H1 (cell line): ENCODE measurements around the gene LYPD4. TPM values are rescaled to one million over a fixed set of nuclear protein-coding genes. Genes with fewer than 3 reads are reported as not detected.

ENCODE experiments used
- CTCF ChIA-PET: fragments of 300-600 bp; sonication (Branson Sonifier 250); formaldehyde crosslinking; loops from one replicate; lab custom pipeline; 2021; ENCODE audit not compliant: partially characterized antibody; lab: Charles Lee
- POLR2A ChIA-PET: fragments of 300-600 bp; sonication (Branson Sonifier 250); formaldehyde crosslinking; loops from one replicate; lab custom pipeline; 2021; ENCODE audit warnings: inconsistent platforms; ENCODE audit not compliant: partially characterized antibody; lab: Charles Lee
- DNase-seq, 2 experiments: peaks; one replicate each; pipeline versions ENCODE4 v3.0.0 to v3.0.0-alpha.2; 2010 to 2022; ENCODE audit warnings: low spot score in 2 of 2, low read depth in 1 of 2, mixed read lengths in 1 of 2
- FAIRE-seq: peaks from 2 replicates; lab custom pipeline; 2011; peaks lifted over from hg19 to GRCh38; lab: Jason Lieb, UNC
- H2AFZ ChIP-seq: 2 replicates; pipeline ENCODE4 v1.8.1; 2012; ENCODE audit warnings: low read length, inconsistent platforms
- H2AK5ac ChIP-seq: 2 replicates; pipeline ENCODE4 v1.6.1; 2013; ENCODE audit warnings: low read depth, low read length
- H2BK120ac ChIP-seq: replicated peaks from 2 replicates; pipeline ENCODE3; 2013; ENCODE audit warnings: low read depth, low read length, inconsistent platforms
- H2BK12ac ChIP-seq: 2 replicates; pipeline ENCODE4 v1.6.1; 2013; ENCODE audit warnings: low read depth, low read length
- H2BK15ac ChIP-seq: 2 replicates; pipeline ENCODE4 v1.6.1; 2013; ENCODE audit warnings: low read length
- H2BK20ac ChIP-seq: 2 replicates; pipeline ENCODE4 v1.6.1; 2013; ENCODE audit warnings: low read length
- H2BK5ac ChIP-seq: 2 replicates; pipeline ENCODE4 v1.6.1; 2013; ENCODE audit warnings: low read depth, low read length
- H3K14ac ChIP-seq: 2 replicates; pipeline ENCODE4 v1.6.1; 2013; ENCODE audit warnings: inconsistent platforms; ENCODE audit not compliant: insufficient read length
- H3K18ac ChIP-seq: 2 replicates; pipeline ENCODE4 v1.6.1; 2013; ENCODE audit warnings: low read length; ENCODE audit errors: extremely low read depth
- H3K23ac ChIP-seq: 2 replicates; pipeline ENCODE4 v1.6.1; 2013; ENCODE audit warnings: inconsistent platforms; ENCODE audit not compliant: insufficient read length
- H3K23me2 ChIP-seq: 2 replicates; pipeline ENCODE4 v1.6.1; 2013; ENCODE audit warnings: low read depth, low read length
- H3K27ac ChIP-seq: 2 replicates; pipeline ENCODE4 v1.6.1; 2011; ENCODE audit warnings: low read depth, low read length, inconsistent platforms
- H3K27me3 ChIP-seq, 4 experiments: replicated peaks in 1 of 4; 1 replicate in 1 of 4; 2 replicates in 3 of 4; pipeline versions ENCODE4 v1.6.1 to v1.8.1; 2011 to 2013; ENCODE audit warnings: low read length in 3 of 4, mild to moderate bottlenecking in 3 of 4, inconsistent platforms in 2 of 4, mixed read lengths in 2 of 4, moderate library complexity in 1 of 4; ENCODE audit not compliant: control insufficient read depth in 3 of 4, insufficient read depth in 3 of 4; ENCODE audit errors: extremely low read depth in 1 of 4
- H3K36me3 ChIP-seq, 4 experiments: 2 replicates each; pipeline versions ENCODE4 v1.6.1 to v1.8.1; 2011 to 2013; ENCODE audit warnings: mild to moderate bottlenecking in 4 of 4, low read length in 3 of 4, moderate library complexity in 2 of 4, control low read depth in 1 of 4, inconsistent platforms in 1 of 4; ENCODE audit not compliant: insufficient read depth in 4 of 4, control insufficient read depth in 2 of 4
- H3K4ac ChIP-seq: replicated peaks from 2 replicates; pipeline ENCODE3; 2013; ENCODE audit warnings: low read length, low read depth, mixed read lengths, inconsistent platforms; ENCODE audit not compliant: insufficient read length
- H3K4me1 ChIP-seq, 4 experiments: replicated peaks in 1 of 4; 1 replicate in 1 of 4; 2 replicates in 3 of 4; pipeline versions ENCODE4 v1.6.1 to v1.8.1; 2011 to 2013; ENCODE audit warnings: low read length in 3 of 4, inconsistent platforms in 2 of 4, mixed read lengths in 1 of 4; ENCODE audit not compliant: insufficient read depth in 4 of 4, control insufficient read depth in 3 of 4
- H3K4me2 ChIP-seq, 2 experiments: 2 replicates each; pipeline versions ENCODE4 v1.6.1 to v1.8.1; 2011 to 2013; ENCODE audit warnings: low read depth in 2 of 2, low read length in 2 of 2, control low read depth in 1 of 2, inconsistent platforms in 1 of 2, mild to moderate bottlenecking in 1 of 2; ENCODE audit not compliant: insufficient read depth in 1 of 2
- H3K4me3 ChIP-seq, 4 experiments: fragments of 200-600, 300-600 bp in 1 of 4; sonication (generic), shearing (Covaris generic), sonication (Bioruptor Twin) in 1 of 4; 2 replicates each; pipeline versions ENCODE4 v1.5.1 to v1.8.1; 2011 to 2016; ENCODE audit warnings: low read length in 4 of 4, low read depth in 3 of 4, control low read depth in 2 of 4, inconsistent platforms in 2 of 4, mild to moderate bottlenecking in 2 of 4, mixed read lengths in 1 of 4, moderate library complexity in 1 of 4; ENCODE audit not compliant: insufficient read depth in 2 of 4; ENCODE audit errors: extremely low read depth in 1 of 4
- H3K56ac ChIP-seq: replicated peaks from 2 replicates; pipeline ENCODE3; 2013; ENCODE audit warnings: low read depth, mild to moderate bottlenecking, mixed read lengths, low read length, inconsistent platforms; ENCODE audit not compliant: insufficient read length
- H3K79me1 ChIP-seq: 2 replicates; pipeline ENCODE4 v1.6.1; 2013; ENCODE audit warnings: low read depth, low read length, control low read depth
- H3K79me2 ChIP-seq, 2 experiments: 2 replicates each; pipeline versions ENCODE4 v1.6.1 to v1.8.1; 2012 to 2013; ENCODE audit warnings: low read length in 2 of 2, mild to moderate bottlenecking in 2 of 2, inconsistent platforms in 1 of 2; ENCODE audit not compliant: insufficient read depth in 2 of 2, control insufficient read depth in 1 of 2
- H3K9ac ChIP-seq, 4 experiments: replicated peaks in 1 of 4; 1 replicate in 1 of 4; 2 replicates in 3 of 4; pipeline versions ENCODE4 v1.6.1 to v1.8.1; 2011 to 2013; ENCODE audit warnings: low read depth in 3 of 4, low read length in 3 of 4, control low read depth in 2 of 4, mild to moderate bottlenecking in 2 of 4, moderate library complexity in 2 of 4, inconsistent platforms in 1 of 4; ENCODE audit errors: extremely low read depth in 1 of 4
- H3K9me3 ChIP-seq, 2 experiments: 2 replicates each; pipeline versions ENCODE4 v1.6.1 to v1.8.1; 2012 to 2013; ENCODE audit warnings: mild to moderate bottlenecking in 2 of 2, moderate library complexity in 2 of 2, control low read depth in 1 of 2, inconsistent platforms in 1 of 2, low read depth in 1 of 2, low read length in 1 of 2, mixed read lengths in 1 of 2; ENCODE audit not compliant: insufficient read depth in 2 of 2
- H4K20me1 ChIP-seq, 2 experiments: replicated peaks in 1 of 2; 2 replicates each; pipeline versions ENCODE3 to v1.8.1; 2011 to 2013; ENCODE audit warnings: inconsistent platforms in 2 of 2, low read length in 2 of 2, mild to moderate bottlenecking in 1 of 2; ENCODE audit not compliant: insufficient read depth in 2 of 2, control insufficient read depth in 1 of 2
- H4K5ac ChIP-seq: 2 replicates; pipeline ENCODE4 v1.6.1; 2013; ENCODE audit warnings: low read length, low read depth, mixed read lengths, inconsistent platforms; ENCODE audit not compliant: insufficient read length
- H4K8ac ChIP-seq: 2 replicates; pipeline ENCODE4 v1.8.0; 2013; ENCODE audit warnings: mild to moderate bottlenecking, moderate library complexity, low read length, inconsistent platforms; ENCODE audit not compliant: insufficient read depth; ENCODE audit errors: extremely low read depth
- H4K91ac ChIP-seq: replicated peaks from 2 replicates; pipeline ENCODE3; 2013; ENCODE audit warnings: low read length, mixed read lengths, inconsistent platforms; ENCODE audit not compliant: insufficient read length
- SP2 ChIP-seq: IDR thresholded peaks from 2 replicates; pipeline ENCODE4 v1.6.1; 2012; ENCODE audit warnings: mild to moderate bottlenecking, low read length, inconsistent platforms
- WGBS, 2 experiments: shearing (Covaris generic) in 1 of 2; methylation state at CpG; one replicate each; pipeline versions ENCODE4 v1.1.6 to v1.1.7; 2013 to 2015; ENCODE audit warnings: low lambda C conversion rate in 2 of 2, mixed read lengths in 2 of 2, inconsistent platforms in 1 of 2, low coverage in 1 of 2, missing lambda C conversion rate in 1 of 2; ENCODE audit not compliant: insufficient replicate concordance in 2 of 2, insufficient coverage in 1 of 2, insufficient read length in 1 of 2; ENCODE audit errors: extremely low coverage in 1 of 2, missing lambda C conversion rate in 1 of 2; 5-methylcytosine and 5-hydroxymethylcytosine counted together
- polyA plus RNA-seq, 7 experiments: library from polyadenylated mRNA; depleted of rRNA in 3 of 7; stranded (reverse) in 5 of 7; unstranded in 2 of 7; fragments of >200 nt in 5 of 7; fragments of 200-250 nt in 2 of 7; gene quantifications; 1 replicate in 5 of 7; 2 replicates in 1 of 7; 4 replicates in 1 of 7; pipeline versions ENCODE4 v1.2.1 to v1.2.3, GENCODE V29; 2011 to 2013; ENCODE audit warnings: missing spikeins in 2 of 7, mixed read lengths in 2 of 7
- total RNA-seq: library from RNA; stranded (reverse); fragmentation: NEBNext Ultra II Directional; extraction: Animal tissue kit (Norgen Biotek cat#: 25700); gene quantifications from 2 replicates; pipeline ENCODE4 v1.2.1, GENCODE V29; 2021

LYPD4 gene
- total and polyA plus RNA-seq, 2 of the 8 experiments (the other 6 are each of a cell fraction or from before 2014, with no cell fraction given) = 0.06 TPM; not detected in 1

DNA sequence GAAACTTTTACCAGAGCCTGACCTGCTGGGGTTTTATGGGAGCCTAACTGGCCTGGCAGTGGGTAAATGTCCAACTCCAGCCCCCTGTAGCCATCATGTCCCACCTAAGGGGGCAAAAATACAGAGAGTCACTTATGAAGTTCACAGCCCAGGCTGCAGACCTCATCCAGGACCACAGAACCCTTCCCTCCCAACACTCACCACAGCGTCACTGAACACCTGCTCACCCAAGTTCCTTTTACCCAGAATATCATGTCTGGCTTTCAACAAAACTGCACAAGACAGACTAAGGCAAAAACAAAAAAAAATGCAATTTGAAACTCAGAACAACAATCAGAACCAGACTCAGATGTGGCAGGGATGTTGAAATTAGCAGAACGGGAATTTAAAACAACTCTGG is 41.7 kb downstream of the LYPD4 start:
- Histone ChIP-seq H2BK12ac (no peak overlapping the region), H3K14ac (no peak overlapping the region), H3K79me2 (no peaks in the 10 kb centered on the region), H2AK5ac (no peak overlapping the region), H3K4me3 (no peak overlapping the region), H4K20me1 (no peaks in the 10 kb centered on the region), H3K27me3 (no peaks in the 10 kb centered on the region), H4K8ac (no peak overlapping the region), H3K79me1 (no peaks in the 10 kb centered on the region), H2BK15ac (no peak overlapping the region), H3K36me3 (no peaks in the 10 kb centered on the region), H3K9ac (no peak overlapping the region), H3K27ac (no peak overlapping the region), H3K18ac (no peak overlapping the region), H3K23me2 (no peaks in the 10 kb centered on the region), H2AFZ (no peak overlapping the region), H3K23ac (no peak overlapping the region), H4K5ac (no peak overlapping the region), H3K4me1 (no peaks in the 10 kb centered on the region), H4K91ac (no peak overlapping the region), H3K56ac (no peak overlapping the region), H3K9me3 (peaks cover 52 to 69% of the 10 kb centered on the region in 2 experiments), H3K4me2 (no peak overlapping the region), H2BK5ac (no peak overlapping the region), H2BK120ac (no peak overlapping the region), H2BK20ac (no peak overlapping the region), H3K4ac (no peak overlapping the region)
- FAIRE-seq (no peak), DNase-seq (no peak)
- ChIA-PET POLR2A (no interaction called here), CTCF (interaction anchor here (1.1 to 1.5 kb wide), 2 partner anchors 9 to 205 kb away, joined by 3 to 4 read pairs; no protein-coding TSS in a partner anchor)
- TF ChIP-seq SP2 = no peak
- WGBS, 2 experiments = 81% methylated on average over 2 of the region's 2 CpGs; no CpG with 5 or more reads in 1 of the 2 experiments
